SIG-M5 (cell line): Measurements from ENCODE around the gene METTL3.

Source experiments
- DNase-seq: peaks from one replicate; lab custom pipeline; 2025; lab: John Stamatoyannopoulos, UW

Gene METTL3

GRCh38 chr14:21476523-21476924 lies 34.6 kb downstream of the METTL3 start:
- DNase-seq = no peak

- DNase-seq = no peak
Observed at GRCh38 chr14:21475767-21476522, 35.2 kb downstream of the METTL3 start.

GRCh38 chr14:21467616-21468015 lies 43.5 kb downstream of the METTL3 start:
- DNase-seq = no peak

- DNase-seq = peak; percentile 97
Observed at GRCh38 chr14:21455912-21456667, 55.0 kb downstream of the METTL3 start, which contains the start of gene CHD8. Gene CHD8, minus strand, starts transcription at chr14:21456123. Its CDS starts 24,480 bp downstream, at chr14:21431643.

GRCh38 chr14:21455592-21455911 lies 55.6 kb downstream of the METTL3 start:
- no peak for DNase-seq

GRCh38 chr14:21454843-21455544 lies 56.1 kb downstream of the METTL3 start:
- DNase-seq = no peak

GRCh38 chr14:21449899-21450216 lies 61.3 kb downstream of the METTL3 start:
- DNase-seq = no peak
